C4-2B (cell line): ENCODE measurements around the gene MESD.
"Not testable (repeated sequence)": the region's sequence is repeated elsewhere in the genome, so short reads cannot be mapped to it uniquely, and the experiment has no call there.

ENCODE experiments used
- H3K27ac ChIP-seq: fragments of 450-650 bp; 2 replicates; pipeline ENCODE4 v1.5.1; 2017
- CTCF ChIP-seq: fragments of 450-650 bp; conservative IDR thresholded peaks from 2 replicates; pipeline ENCODE4 v1.5.1; 2017; ENCODE audit warnings: mild to moderate bottlenecking
- ZFX ChIP-seq: fragments of 450-650 bp; IDR thresholded peaks from 2 replicates; pipeline ENCODE4 v1.6.1; 2017

MESD gene

GRCh38 chr15:80971143-80971542 is 18.5 kb downstream of the MESD start:
- TF ChIP-seq ZFX, result no peak
- no peak for TF ChIP-seq CTCF
- H3K27ac ChIP-seq, result no peak overlapping the region

DNA sequence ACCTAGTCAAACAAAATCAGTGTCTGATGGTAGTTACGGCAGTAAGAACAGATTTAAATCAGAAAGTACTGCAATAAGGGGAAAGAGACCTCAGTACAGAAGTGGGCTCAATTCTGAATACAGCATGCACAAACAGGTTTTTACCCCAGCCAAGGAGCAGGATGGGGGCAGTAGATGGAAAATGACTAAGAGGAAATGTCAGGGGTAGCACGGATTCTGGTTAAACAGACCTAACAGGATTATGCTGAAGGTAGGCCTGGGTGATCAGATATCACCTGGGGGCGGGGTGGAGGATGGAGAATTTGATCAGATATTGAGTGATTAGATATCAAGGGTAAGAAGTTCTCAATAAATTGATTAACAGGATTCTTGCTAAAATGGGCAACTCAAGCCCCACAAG is 19.0 kb downstream of the MESD start:
- H3K27ac ChIP-seq, result no peak overlapping the region
- TF ChIP-seq ZFX (no peak), CTCF (no peak)

DNA sequence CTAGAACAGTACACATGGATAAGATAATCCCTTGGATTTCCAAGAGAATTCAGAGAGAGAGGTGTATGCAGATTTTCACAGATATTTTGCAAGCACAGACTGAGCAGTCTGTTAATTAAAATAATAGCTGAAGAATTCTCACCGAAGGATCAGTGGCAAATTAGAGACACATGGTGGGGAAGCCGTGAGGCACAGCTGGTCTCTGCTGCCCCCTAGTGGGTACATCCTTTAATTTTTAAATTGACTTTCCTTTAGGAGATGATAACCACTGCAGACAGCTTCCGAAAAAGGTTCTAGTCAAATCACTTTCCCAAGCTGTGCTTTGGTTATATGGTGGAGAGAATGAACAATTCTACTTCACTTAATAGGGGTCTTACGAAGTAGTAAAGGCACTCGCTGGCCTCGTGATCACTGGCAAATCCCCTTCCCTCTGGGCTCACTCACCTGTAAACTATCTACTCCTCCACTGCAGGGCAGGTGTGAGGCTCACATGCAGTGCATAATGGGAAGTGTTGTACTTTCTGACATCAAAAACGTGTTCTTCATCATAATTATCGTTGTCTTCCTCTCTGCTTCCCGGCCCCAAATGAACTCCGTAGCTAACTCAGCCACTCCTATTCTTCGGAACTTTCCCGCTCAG is 19.5 kb downstream of the MESD start:
- peak; percentile 93 for TF ChIP-seq CTCF
- no peak for TF ChIP-seq ZFX
- H3K27ac ChIP-seq, result no peak overlapping the region

GRCh38 chr15:80969316-80969715 is 20.3 kb downstream of the MESD start:
- TF ChIP-seq ZFX (no peak), CTCF (no peak)
- no peak overlapping the region for H3K27ac ChIP-seq

DNA sequence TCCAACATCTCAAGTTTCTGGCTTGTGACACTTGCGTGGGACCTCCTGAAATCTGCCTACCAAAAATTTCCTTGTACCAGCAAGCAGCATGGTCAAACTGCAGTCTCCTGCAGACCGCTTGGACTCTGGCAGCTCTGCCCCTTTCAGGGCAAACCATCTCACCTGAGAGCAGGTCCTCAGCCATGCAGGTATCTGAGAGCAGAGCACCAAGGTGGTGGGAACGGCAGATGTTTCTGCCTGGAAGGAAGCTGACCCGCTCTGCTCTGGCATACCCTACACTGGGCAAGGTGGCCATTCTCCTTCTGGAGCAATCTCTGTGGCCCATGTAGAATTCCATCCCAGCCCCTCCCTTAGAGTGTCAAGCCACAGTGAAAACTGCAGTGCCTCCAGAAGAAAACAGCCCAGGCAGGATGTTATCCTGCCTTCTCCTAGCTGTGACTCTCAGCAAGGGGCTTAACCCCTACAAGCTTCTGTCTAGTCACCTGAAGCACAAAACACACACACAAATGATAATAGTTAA is 21.6 kb downstream of the MESD start:
- H3K27ac ChIP-seq, result no peak overlapping the region
- TF ChIP-seq CTCF (no peak), ZFX (no peak)

DNA sequence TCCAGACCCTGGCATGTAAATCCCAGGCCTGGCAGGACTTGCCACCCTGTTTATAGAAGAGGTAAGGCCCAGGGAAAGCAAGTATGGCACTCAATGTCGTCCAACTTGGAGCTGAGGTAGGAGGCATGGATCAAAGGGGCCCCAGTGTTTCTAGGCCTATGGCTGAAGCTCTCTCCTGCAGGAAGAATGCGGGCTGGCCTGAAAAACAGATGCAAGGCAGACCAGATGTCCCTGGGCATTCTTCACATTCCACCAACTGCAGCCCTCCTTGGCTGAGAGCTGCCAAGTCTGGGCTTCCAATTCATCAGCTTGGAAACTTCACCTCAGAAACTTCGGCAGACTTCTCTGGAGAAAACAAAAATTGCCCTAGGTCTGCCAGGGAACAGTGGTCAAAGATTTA is 22.2 kb downstream of the MESD start:
- no peak for TF ChIP-seq CTCF
- TF ChIP-seq ZFX, result no peak
- H3K27ac ChIP-seq, result no peak overlapping the region

- no peak overlapping the region for H3K27ac ChIP-seq
- no peak for TF ChIP-seq CTCF
- TF ChIP-seq ZFX, result no peak
These were observed 23.0 kb downstream of the MESD start for GRCh38 chr15:80966431-80967197.

- not testable (repeated sequence) for H3K27ac ChIP-seq
These were observed 24.2 kb downstream of the MESD start for GRCh38 chr15:80965454-80965853.
